DOHH2 (cell line): ENCODE results near the gene CAMTA1.
"Not testable (repeated sequence)": the region's sequence is repeated elsewhere in the genome, so short reads cannot be mapped to it uniquely, and the experiment has no call there.

Source experiments
- H3F3A ChIP-seq: fragments of 200-600 bp; sonication (generic), shearing (Covaris generic); 2 replicates; pipeline ENCODE4 v1.6.0; 2016; ENCODE audit warnings: antibody characterized with exemption, mild to moderate bottlenecking; ENCODE audit not compliant: control insufficient read depth, insufficient read depth
- H3K27ac ChIP-seq: fragments of 200-600 bp; sonication (generic); 2 replicates; pipeline ENCODE4 v1.5.1; 2014; ENCODE audit warnings: low read depth, mild to moderate bottlenecking, low read length, moderate library complexity
- H3K27me3 ChIP-seq: fragments of 200-600 bp; sonication (generic); 2 replicates; pipeline ENCODE4 v1.6.1; 2014; ENCODE audit warnings: mild to moderate bottlenecking, low read length, mixed read lengths; ENCODE audit not compliant: control insufficient read depth
- H3K36me3 ChIP-seq: fragments of 200-600 bp; sonication (generic); 2 replicates; pipeline ENCODE4 v1.6.1; 2014; ENCODE audit warnings: mild to moderate bottlenecking, low read length, moderate library complexity, mixed read lengths; ENCODE audit not compliant: control insufficient read depth
- H3K4me1 ChIP-seq: fragments of 200-600 bp; sonication (generic); 2 replicates; pipeline ENCODE4 v1.6.1; 2014; ENCODE audit warnings: mild to moderate bottlenecking, low read length, mixed read lengths; ENCODE audit not compliant: control insufficient read depth
- H3K4me2 ChIP-seq: fragments of 200-600 bp; sonication (generic); 2 replicates; pipeline ENCODE4 v1.6.0; 2014; ENCODE audit warnings: mild to moderate bottlenecking, low read length, moderate library complexity
- H3K4me3 ChIP-seq: fragments of 200-600 bp; sonication (generic); 2 replicates; pipeline ENCODE4 v1.5.1; 2014; ENCODE audit warnings: mild to moderate bottlenecking, low read length, mixed read lengths
- H3K79me2 ChIP-seq: fragments of 200-600 bp; sonication (generic); 2 replicates; pipeline ENCODE4 v1.6.1; 2014; ENCODE audit warnings: mild to moderate bottlenecking, low read length, mixed read lengths; ENCODE audit not compliant: control insufficient read depth
- H3K9me2 ChIP-seq: fragments of 200-600 bp; sonication (generic); replicated peaks from 2 replicates; pipeline ENCODE4 v1.6.1; 2014; ENCODE audit warnings: mild to moderate bottlenecking, low read length, mixed read lengths; ENCODE audit not compliant: control insufficient read depth
- H3K9me3 ChIP-seq: fragments of 200-600 bp; sonication (generic); 2 replicates; pipeline ENCODE4 v1.6.1; 2014; ENCODE audit warnings: antibody characterized with exemption, low read length, mixed read lengths; ENCODE audit not compliant: control insufficient read depth, insufficient read depth
- H4K20me1 ChIP-seq: fragments of 200-600 bp; sonication (generic); 2 replicates; pipeline ENCODE4 v1.6.0; 2014; ENCODE audit warnings: low read depth, mild to moderate bottlenecking, antibody characterized with exemption, low read length, moderate library complexity; ENCODE audit not compliant: control insufficient read depth, insufficient read depth
- EZH2phosphoT487 ChIP-seq: fragments of 200-600 bp; sonication (generic); IDR thresholded peaks from 2 replicates; pipeline ENCODE4 v1.6.1; 2017; ENCODE audit warnings: borderline replicate concordance, mild to moderate bottlenecking, antibody characterized with exemption, low read length, moderate library complexity, mixed read lengths
- TF ChIP-seq, protein P1 (sequence below): fragments of 200-600 bp; sonication (generic); IDR thresholded peaks from one replicate; pipeline ENCODE4 v1.5.1; 2014; ENCODE audit warnings: antibody characterized with exemption, mild to moderate bottlenecking, low read depth, low read length; ENCODE audit not compliant: poor library complexity, severe bottlenecking

Gene CAMTA1

DNA sequence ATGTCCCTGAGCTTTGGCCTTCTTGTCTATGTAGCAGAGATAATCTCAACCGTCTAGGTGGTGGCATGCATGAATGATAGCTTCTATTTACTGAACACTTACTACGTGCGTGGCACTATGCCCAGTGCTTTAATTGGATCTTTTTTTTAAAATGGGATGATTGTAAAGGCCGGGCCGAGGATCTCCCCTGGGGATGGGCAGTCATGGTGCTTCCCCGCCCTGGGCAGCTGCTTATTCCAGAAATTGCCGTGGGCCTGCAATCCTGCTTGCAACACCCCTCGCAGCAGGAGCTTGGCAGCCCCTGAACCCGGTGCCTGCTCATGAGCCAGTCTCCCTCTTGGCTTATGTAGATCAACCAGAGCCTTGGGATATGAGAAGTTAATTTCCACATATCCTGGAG lies 360.7 kb downstream of the CAMTA1 start:
- Histone ChIP-seq H3K27me3 (no peaks in the 10 kb centered on the region), H3K9me2 (no peaks in the 10 kb centered on the region), H3F3A (no peaks in the 10 kb centered on the region), H3K4me3 (no peak overlapping the region), H4K20me1 (no peaks in the 10 kb centered on the region), H3K79me2 (no peaks in the 10 kb centered on the region), H3K4me2 (no peak overlapping the region), H3K9me3 (no peaks in the 10 kb centered on the region), H3K4me1 (no peaks in the 10 kb centered on the region), H3K27ac (no peak overlapping the region), H3K36me3 (no peaks in the 10 kb centered on the region)
- TF ChIP-seq, protein P1, sequence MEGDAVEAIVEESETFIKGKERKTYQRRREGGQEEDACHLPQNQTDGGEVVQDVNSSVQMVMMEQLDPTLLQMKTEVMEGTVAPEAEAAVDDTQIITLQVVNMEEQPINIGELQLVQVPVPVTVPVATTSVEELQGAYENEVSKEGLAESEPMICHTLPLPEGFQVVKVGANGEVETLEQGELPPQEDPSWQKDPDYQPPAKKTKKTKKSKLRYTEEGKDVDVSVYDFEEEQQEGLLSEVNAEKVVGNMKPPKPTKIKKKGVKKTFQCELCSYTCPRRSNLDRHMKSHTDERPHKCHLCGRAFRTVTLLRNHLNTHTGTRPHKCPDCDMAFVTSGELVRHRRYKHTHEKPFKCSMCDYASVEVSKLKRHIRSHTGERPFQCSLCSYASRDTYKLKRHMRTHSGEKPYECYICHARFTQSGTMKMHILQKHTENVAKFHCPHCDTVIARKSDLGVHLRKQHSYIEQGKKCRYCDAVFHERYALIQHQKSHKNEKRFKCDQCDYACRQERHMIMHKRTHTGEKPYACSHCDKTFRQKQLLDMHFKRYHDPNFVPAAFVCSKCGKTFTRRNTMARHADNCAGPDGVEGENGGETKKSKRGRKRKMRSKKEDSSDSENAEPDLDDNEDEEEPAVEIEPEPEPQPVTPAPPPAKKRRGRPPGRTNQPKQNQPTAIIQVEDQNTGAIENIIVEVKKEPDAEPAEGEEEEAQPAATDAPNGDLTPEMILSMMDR: no peak
- TF ChIP-seq EZH2phosphoT487: no peak

DNA sequence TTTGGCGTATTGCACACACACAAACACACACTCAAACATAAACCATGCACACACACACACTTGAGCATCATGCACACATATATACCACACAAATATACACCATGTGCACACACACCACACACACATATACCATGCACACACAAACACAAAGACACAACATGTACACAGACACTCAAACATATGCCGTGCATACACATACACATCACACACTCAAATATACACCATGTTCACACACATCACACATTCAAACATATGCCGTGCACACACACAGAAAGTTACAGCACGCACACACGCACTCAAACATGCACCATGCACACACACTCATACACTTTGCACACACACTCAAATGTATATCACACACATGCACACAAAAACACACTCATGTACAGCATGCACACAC lies 361.5 kb downstream of the CAMTA1 start:
- Histone ChIP-seq H3K27ac (no peak overlapping the region), H3K4me3 (no peak overlapping the region), H3K9me2 (no peaks in the 10 kb centered on the region), H4K20me1 (peaks cover under 1% of the 10 kb centered on the region; the same call in 1 of the 2 replicates), H3K79me2 (no peaks in the 10 kb centered on the region), H3K36me3 (no peaks in the 10 kb centered on the region), H3K4me1 (no peaks in the 10 kb centered on the region), H3K27me3 (no peaks in the 10 kb centered on the region), H3K4me2 (no peak overlapping the region), H3K9me3 (no peaks in the 10 kb centered on the region), H3F3A (no peaks in the 10 kb centered on the region)
- TF ChIP-seq EZH2phosphoT487: no peak

DNA sequence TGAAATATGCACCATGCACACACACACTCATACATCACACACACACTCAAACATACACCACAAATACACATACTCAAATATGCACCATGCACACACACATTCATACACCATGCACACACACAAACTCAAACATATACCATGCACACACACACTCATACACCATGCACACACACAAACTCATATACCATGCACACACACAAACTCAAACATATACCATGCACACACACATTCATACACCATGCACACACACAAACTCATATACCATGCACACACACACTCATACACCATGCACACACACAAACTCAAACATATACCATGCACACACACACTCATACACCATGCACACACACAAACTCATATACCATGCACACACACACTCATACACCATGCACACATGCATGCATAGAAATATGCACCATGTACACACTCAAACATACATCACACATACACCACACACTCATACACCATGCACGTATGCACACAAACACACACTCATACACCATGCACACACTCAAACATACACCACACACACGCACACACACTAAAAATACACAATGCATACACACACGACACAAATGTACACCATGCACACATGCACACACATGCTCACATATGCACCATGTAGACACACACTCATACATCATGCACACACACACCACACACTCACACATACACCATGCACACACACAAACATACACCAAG lies 362.5 kb downstream of the CAMTA1 start:
- H3K79me2 ChIP-seq, H3K36me3 ChIP-seq, H4K20me1 ChIP-seq, H3K4me3 ChIP-seq, H3K4me1 ChIP-seq, H3K27me3 ChIP-seq, H3K4me2 ChIP-seq, H3K9me2 ChIP-seq, H3K27ac ChIP-seq, H3F3A ChIP-seq, H3K9me3 ChIP-seq: not testable (repeated sequence)

DNA sequence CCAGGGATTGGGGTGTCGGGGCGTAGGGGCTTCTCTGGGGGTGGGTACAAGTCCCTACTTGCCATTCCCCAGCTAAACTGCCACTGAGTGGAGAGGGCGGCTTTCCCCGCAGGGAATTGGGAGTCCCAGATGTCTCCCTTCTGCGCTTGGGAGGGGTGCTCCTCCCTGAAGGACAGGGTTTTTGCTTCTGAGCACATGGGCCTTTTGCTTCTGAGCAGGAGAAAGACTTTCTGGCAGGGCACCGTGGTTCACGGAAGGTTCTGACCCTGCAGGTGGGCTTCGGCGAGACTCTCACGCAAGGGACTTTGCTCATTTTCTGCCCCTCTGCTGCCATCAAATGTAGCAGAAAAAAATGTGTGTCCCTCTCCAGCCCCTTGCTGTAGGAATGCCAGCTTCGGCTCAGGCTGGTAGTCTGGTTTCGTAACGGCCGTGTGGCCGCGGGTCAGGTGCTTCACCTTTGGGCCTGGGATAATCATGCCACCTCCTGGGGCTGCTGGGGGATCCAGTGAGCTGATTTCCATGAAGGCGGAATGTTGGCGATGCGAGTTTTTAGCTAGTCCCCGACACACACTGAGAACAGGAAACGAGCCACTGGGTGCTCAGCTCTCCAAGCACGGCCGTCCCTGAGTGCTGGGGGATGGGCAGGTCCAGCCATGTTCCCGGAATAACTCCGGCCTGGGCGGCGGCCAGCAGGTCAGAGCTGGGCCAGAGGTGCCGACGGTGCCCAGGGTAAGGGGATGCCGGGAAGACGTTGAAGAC lies 364.0 kb downstream of the CAMTA1 start:
- H3K9me3 ChIP-seq: no peaks in the 10 kb centered on the region
- no peaks in the 10 kb centered on the region for H3K9me2 ChIP-seq
- no peaks in the 10 kb centered on the region for H3F3A ChIP-seq
- no peaks in the 10 kb centered on the region for H3K79me2 ChIP-seq
- TF ChIP-seq, protein P1: no peak
- TF ChIP-seq EZH2phosphoT487: no peak
- H3K36me3 ChIP-seq: no peaks in the 10 kb centered on the region
- H3K4me1 ChIP-seq: no peaks in the 10 kb centered on the region
- H4K20me1 ChIP-seq: peaks cover 4% of the 10 kb centered on the region; the same call in 1 of the 2 replicates
- no peak overlapping the region for H3K4me2 ChIP-seq
- H3K27me3 ChIP-seq: no peaks in the 10 kb centered on the region
- H3K4me3 ChIP-seq: no peak overlapping the region
- H3K27ac ChIP-seq: no peak overlapping the region
